VCaP (cell line): ENCODE results near the gene NAV2.

Experiments used
- H3K27ac ChIP-seq: fragments of 450-650 bp; 2 replicates; pipeline ENCODE4 v1.5.1; 2017
- TF ChIP-seq, protein P1 (sequence below): fragments of 450-650 bp; conservative IDR thresholded peaks from 2 replicates; pipeline ENCODE4 v1.5.1; 2017; ENCODE audit warnings: mild to moderate bottlenecking, moderate library complexity

The NAV2 gene

DNA sequence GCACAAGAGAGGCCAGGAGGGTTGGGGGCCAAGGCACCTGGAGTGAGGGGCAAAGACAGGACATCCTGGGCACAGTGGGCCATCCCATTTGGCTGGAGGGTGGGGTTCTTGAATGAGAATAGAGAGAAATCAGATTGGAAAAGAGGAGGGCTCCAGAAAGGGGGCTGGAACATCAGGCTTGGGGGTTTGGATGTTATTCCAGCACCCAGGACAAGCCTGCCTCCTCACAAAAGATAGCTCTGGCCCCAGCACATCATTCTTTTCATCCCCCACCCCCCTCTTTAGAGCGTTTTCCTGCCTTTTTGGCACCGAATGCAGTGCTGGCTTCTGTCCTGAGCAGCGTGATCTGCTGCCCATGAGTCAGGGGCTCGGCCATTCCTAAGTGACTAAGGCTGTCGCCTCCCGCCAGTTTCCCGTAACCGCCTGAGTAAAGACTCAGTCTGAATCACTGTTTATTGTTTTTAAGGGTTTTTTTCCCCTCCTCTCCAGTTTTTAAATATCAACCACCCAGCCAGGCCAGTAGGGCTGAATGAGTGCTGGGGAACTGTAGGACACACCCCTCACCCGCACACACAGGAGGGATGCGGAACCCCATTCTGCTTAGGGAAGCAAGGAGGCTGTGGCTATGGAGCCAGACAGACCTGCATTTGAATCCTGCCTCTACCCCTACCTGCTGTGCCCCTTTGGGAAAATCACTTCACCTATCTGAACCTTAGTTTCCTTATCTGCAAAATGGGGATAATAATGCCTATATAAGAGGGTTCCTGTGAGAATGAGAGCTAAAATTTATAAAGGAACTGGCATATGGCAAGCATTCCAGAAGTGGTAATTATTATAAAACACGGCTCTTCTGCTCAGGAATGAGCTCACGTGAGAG lies 32.4 kb upstream of the NAV2 start:
- TF ChIP-seq, protein P1, sequence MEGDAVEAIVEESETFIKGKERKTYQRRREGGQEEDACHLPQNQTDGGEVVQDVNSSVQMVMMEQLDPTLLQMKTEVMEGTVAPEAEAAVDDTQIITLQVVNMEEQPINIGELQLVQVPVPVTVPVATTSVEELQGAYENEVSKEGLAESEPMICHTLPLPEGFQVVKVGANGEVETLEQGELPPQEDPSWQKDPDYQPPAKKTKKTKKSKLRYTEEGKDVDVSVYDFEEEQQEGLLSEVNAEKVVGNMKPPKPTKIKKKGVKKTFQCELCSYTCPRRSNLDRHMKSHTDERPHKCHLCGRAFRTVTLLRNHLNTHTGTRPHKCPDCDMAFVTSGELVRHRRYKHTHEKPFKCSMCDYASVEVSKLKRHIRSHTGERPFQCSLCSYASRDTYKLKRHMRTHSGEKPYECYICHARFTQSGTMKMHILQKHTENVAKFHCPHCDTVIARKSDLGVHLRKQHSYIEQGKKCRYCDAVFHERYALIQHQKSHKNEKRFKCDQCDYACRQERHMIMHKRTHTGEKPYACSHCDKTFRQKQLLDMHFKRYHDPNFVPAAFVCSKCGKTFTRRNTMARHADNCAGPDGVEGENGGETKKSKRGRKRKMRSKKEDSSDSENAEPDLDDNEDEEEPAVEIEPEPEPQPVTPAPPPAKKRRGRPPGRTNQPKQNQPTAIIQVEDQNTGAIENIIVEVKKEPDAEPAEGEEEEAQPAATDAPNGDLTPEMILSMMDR = no peak
- H3K27ac ChIP-seq = no peak overlapping the region

- H3K27ac ChIP-seq = no peak overlapping the region
- TF ChIP-seq, protein P1 = no peak
These were observed 31.7 kb upstream of the NAV2 start for GRCh38 chr11:19680829-19681368.

DNA sequence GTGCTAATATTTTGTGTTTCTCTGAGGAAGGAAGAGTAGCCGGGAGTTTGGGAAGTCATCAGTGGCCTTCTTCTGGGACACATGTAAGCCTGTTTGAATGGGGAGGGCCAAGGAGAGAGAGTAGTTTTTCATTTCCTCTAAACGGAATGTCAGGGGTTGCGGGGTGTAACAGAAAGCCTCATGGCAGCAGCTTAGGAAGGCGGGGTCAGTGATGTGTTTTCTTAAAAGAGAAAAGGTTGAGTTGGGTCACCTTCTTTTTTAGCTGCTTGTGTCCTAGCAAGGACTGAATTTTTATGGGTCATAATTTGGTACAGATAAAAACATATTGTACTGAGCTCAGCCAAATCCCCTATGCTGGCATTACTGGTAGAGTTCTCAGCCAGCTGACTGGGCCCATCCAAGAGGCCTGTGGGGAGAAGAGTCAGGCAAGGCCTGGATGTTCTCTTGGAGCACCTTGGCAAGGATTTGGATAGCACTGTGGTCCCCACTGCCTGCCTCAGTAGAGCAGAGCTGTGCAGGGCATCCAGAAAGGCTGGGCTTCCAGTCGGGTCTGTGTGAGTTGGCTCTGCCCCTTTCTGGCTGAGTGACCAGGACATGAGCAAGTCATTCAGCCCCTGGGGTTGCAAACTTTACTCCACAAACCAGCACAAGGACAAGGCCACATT lies 29.4 kb upstream of the NAV2 start:
- TF ChIP-seq, protein P1 = no peak
- no peak overlapping the region for H3K27ac ChIP-seq

GRCh38 chr11:19683862-19684491 lies 28.7 kb upstream of the NAV2 start:
- TF ChIP-seq, protein P1 = no peak
- no peak overlapping the region for H3K27ac ChIP-seq

- no peak overlapping the region for H3K27ac ChIP-seq
- TF ChIP-seq, protein P1 = no peak
These were observed 26.4 kb upstream of the NAV2 start for GRCh38 chr11:19686234-19686633.

- TF ChIP-seq, protein P1 = no peak
- no peak overlapping the region for H3K27ac ChIP-seq
These were observed 25.2 kb upstream of the NAV2 start for GRCh38 chr11:19687392-19687791.
